ENCODE results near the gene USF3. TPM values are rescaled to one million over a fixed set of nuclear protein-coding genes. Genes with fewer than 3 reads are reported as not detected.

The USF3 gene
- total RNA-seq, 8 experiments from 2014 or later = 8.2 to 16.8 (median 9.7) TPM

DNA sequence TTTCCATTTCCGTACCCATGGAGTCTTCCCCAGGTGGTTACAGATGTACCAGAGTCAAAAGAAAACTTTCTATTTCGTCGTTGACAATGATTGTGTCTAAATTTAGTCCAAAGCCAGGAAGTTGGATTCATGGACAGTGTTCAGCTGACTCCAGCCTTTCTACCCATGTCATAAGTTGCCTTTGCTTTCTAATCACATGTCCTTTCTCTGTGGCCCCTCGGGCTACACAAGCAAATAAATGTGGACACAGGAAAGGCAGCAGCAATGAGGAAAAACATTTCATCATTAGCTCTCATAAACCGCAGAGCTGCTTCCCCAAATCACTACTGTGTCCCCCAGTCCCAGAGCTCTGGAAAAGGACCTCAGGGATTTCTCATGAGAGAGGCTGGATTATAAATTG, 82.0 kb downstream of the USF3 start:
- ATAC-seq (replicated peaks in 6 of 8) = peak in 1 of 8 experiments; percentile 43
- no peak overlapping the region for H3K27ac ChIP-seq
- in situ Hi-C loops (cut with MboI; ENCODE audit: low pct_unique_long_range_greater_than_20kb in 2 of 9, low sequenced_read_pairs in 9 of 9, unreplicated experiment in 9 of 9) = no loop called here

DNA sequence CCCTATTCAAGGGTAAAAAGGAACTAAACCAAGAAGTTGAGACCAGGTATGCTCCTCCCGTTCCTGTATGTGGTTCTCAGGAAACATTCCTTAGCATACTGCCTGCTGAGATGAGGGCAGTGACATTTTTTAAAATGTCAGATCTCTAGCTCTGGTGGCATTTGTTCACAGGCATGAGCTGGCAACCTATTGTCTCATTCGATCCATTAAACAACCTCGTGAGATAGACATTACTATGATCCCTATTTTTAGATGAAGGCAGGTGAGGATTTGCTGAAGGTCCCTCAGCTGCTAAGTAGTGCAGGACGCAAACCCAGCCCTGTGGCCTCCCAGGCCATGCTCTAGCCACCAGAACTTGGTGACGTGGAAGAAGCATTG, 89.2 kb downstream of the USF3 start:
- in situ Hi-C loops (cut with MboI; ENCODE audit: low pct_unique_long_range_greater_than_20kb in 2 of 9, low sequenced_read_pairs in 9 of 9, unreplicated experiment in 9 of 9) = no loop called here
- no peak overlapping the region for H3K27ac ChIP-seq
- WGBS, 10 experiments = 0 to 100% (median 69%) methylated on average over 1 to 3 of the region's 5 CpGs; no CpG with 5 or more reads in 2 of the 10 experiments
- H3K4me3 ChIP-seq = no peak overlapping the region
- no peak for ATAC-seq (replicated peaks in 6 of 8)
- H3K4me1 ChIP-seq (replicated peaks in 1 of 2) = no peaks in the 10 kb centered on the region

More for the DNA sequence above, 82.0 kb downstream of the USF3 start:
- 19 to 90% (median 63%) methylated on average over 1 to 5 of the region's 5 CpGs; no CpG with 5 or more reads in 1 of the 10 experiments for WGBS, 10 experiments
- Histone ChIP-seq H3K4me1 (replicated peaks in 1 of 2) (no peaks in the 10 kb centered on the region), H3K4me3 (no peak overlapping the region)

DNA sequence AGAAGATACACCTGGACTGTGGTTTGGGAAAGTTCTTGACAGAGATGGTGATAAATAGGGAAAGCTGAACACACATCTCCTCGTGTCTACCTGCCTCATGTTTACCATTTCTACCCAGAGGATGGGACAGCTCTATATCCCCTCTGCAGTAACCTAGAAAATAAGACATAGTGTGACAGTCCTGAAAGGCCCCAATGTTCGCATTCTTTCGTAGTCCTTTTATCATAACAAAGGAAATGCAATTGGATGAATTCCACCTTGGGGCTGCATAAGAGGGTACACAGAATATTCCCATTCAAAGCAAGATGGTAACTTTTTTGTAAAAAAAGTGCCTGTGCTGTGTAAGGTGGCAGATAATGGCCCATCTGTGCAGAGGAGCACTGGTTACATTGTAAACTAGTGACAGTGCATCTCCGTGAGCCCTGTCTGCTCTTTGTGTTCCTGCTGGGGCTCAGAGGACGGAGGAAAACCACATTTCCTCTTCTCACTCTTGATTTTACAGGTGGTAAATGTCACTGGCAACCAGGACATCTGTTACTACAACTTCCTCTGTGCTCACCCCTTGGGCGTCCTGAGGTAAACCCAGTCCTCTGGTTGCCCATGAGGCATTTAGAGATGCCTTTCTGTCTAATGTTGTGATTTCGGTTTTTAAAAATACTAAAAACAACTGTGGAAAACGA, 89.8 kb downstream of the USF3 start:
- in situ Hi-C loops (cut with MboI; ENCODE audit: low pct_unique_long_range_greater_than_20kb in 2 of 9, low sequenced_read_pairs in 9 of 9, unreplicated experiment in 9 of 9) = no loop called here
- Histone ChIP-seq H3K4me3 (no peak overlapping the region), H3K4me1 (replicated peaks in 1 of 2) (no peaks in the 10 kb centered on the region), H3K27ac (no peak overlapping the region)
- ATAC-seq (replicated peaks in 6 of 8) = peak in 1 of 8 experiments; percentile 16
- WGBS, 10 experiments = 13 to 80% (median 48%) methylated on average over 1 to 5 of the region's 8 CpGs; no CpG with 5 or more reads in 1 of the 10 experiments

DNA sequence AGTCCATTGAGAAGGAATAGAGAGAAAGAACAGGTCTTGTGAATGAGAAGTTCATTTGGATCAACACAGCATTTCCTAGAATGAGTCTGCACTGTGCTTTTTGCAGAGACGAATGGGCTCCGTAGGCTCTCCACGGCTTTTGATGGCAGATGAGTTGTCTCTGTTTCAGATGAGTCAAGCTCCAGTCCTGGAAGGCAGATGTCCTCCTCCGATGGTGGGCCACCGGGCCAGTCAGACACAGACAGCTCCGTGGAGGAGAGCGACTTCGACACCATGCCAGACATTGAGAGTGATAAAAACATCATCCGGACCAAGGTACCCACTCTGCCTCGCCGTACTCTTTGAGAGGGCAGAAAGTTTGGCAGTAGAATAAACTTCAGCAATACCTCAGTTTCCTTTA, 93.6 kb downstream of the USF3 start:
- 22 to 100% (median 81%) methylated on average over 1 to 10 of the region's 11 CpGs; no CpG with 5 or more reads in 2 of the 10 experiments for WGBS, 10 experiments
- Histone ChIP-seq H3K4me3 (no peak overlapping the region), H3K4me1 (replicated peaks in 1 of 2) (no peaks in the 10 kb centered on the region), H3K27ac (no peak overlapping the region)
- in situ Hi-C loops (cut with MboI; ENCODE audit: low pct_unique_long_range_greater_than_20kb in 2 of 9, low sequenced_read_pairs in 9 of 9, unreplicated experiment in 9 of 9) = no loop called here
- ATAC-seq (replicated peaks in 6 of 8) = no peak

DNA sequence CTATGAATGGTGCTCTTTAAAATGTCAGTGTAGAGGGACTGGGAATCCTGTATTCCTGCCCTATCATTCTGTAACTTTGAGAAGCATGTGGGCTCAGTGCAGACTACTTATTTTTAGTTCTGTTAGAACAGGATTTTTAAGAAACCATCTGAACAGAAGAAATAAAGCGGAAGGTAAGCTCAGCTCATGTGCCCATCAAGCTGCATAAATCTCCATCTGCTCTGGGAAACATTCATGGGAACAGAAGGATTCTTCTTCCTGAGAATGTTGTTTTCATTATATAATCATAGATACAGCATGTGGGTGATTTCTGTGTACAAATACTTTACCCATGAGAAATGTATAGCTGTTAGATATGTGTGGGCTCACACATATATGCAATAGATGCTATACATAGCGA, 94.2 kb downstream of the USF3 start:
- no peaks in the 10 kb centered on the region for H3K4me1 ChIP-seq (replicated peaks in 1 of 2)
- in situ Hi-C loops (cut with MboI; ENCODE audit: low pct_unique_long_range_greater_than_20kb in 2 of 9, low sequenced_read_pairs in 9 of 9, unreplicated experiment in 9 of 9) = no loop called here
- ATAC-seq (replicated peaks in 6 of 8) = no peak
- no peak overlapping the region for H3K27ac ChIP-seq
- 0 to 100% (median 71%) methylated on average over 1 to 2 of the region's 2 CpGs; no CpG with 5 or more reads in 1 of the 10 experiments for WGBS, 10 experiments
- no peak overlapping the region for H3K4me3 ChIP-seq

DNA sequence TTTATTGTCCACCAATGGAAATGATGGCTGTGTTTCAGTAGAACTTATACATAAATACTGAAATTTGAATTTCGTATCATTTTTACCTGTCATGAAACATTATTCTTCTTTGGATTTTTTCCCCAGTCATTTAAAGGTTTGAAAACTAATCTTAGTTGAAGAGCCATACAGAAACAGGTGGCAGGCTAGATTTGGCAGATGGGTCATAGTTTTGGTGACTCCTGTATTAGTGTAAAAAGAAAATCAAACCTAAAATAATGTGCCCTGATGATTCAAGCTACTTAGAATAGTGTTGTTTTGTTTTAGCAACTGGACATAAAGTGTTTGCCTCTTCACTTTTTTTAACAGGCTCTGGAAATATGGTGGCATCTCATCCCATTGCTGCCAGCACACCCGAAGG, 95.2 kb downstream of the USF3 start:
- H3K27ac ChIP-seq = no peak overlapping the region
- no peaks in the 10 kb centered on the region for H3K4me1 ChIP-seq (replicated peaks in 1 of 2)
- 0 to 88% (median 67%) methylated on average over 1 to 2 of the region's 2 CpGs; no CpG with 5 or more reads in 2 of the 10 experiments for WGBS, 10 experiments

DNA sequence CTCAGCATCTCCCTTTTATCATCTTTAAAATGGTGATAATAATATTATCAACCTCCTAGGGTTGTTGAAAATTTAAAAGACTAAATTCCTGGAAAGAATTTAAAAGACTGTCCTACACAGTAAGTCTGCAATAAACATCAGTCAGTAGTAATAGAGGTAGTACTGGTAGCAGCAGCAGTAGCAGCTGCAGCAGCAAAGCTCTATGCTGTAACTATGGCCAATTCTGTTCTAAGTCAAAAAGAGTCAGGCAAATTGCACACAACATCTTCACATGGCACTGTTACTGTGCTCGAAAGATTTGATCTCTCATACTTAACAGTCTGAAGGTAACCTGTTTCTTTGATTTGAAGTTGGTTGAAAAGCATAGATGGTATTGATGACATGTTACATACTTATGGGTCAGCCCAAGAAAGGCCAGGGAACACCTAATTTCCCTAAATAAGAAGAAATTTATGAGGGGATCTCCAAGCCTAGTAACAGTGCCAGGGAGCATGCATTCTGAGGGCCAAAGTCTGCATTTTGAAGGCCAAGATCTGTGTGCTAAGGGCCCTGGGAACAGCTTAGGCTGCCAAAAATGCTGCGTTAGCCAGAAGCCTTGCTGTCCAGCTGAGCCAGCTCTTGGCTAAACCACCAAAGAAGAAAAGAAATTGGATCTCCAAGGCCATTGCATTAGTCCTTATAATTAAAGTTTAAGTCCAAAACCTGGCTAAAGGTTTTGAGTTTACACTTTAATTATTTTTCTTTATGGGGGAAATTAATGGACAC, 95.8 kb downstream of the USF3 start:
- Histone ChIP-seq H3K4me3 (no peak overlapping the region), H3K27ac (no peak overlapping the region), H3K4me1 (replicated peaks in 1 of 2) (no peaks in the 10 kb centered on the region)
- in situ Hi-C loops (cut with MboI; ENCODE audit: low pct_unique_long_range_greater_than_20kb in 2 of 9, low sequenced_read_pairs in 9 of 9, unreplicated experiment in 9 of 9) = no loop called here
- ATAC-seq (replicated peaks in 6 of 8) = no peak
- WGBS, 10 experiments = 0 to 93% (median 75%) methylated on average over 1 to 2 of the region's 2 CpGs; no CpG with 5 or more reads in 1 of the 10 experiments

More for the DNA sequence above, 95.2 kb downstream of the USF3 start:
- H3K4me3 ChIP-seq = no peak overlapping the region
- ATAC-seq (replicated peaks in 6 of 8) = no peak
- in situ Hi-C loops (cut with MboI; ENCODE audit: low pct_unique_long_range_greater_than_20kb in 2 of 9, low sequenced_read_pairs in 9 of 9, unreplicated experiment in 9 of 9) = no loop called here

Other genes with a start within 250 kb of the USF3 start
- 10 to 100 TPM in 5 of 8 experiments, 1 to 10 TPM in 3; 6.5 to 22.0 (median 16.8) TPM for gene SPICE1, start 181.5 kb downstream of the USF3 start, total RNA-seq
- 1 to 10 TPM in 2 of 8 experiments, under 1 TPM in 4, not detected in 2; 0.33 to 6.1 (median 0.66) TPM for gene SIDT1, start 164.1 kb downstream of the USF3 start, total RNA-seq
- 100 to 1,000 TPM in 3 of 8 experiments, 10 to 100 TPM in 5; 34.0 to 108 (median 72.5) TPM for gene NAA50, start 49.6 kb upstream of the USF3 start, total RNA-seq
- 100 to 1,000 TPM in 3 of 8 experiments, 10 to 100 TPM in 5; 48.9 to 129 (median 94.7) TPM for gene ATP6V1A, start 50.4 kb upstream of the USF3 start, total RNA-seq
- 1 to 10 TPM in 7 of 8 experiments, under 1 TPM in 1; 0.45 to 6.1 (median 2.6) TPM for gene GRAMD1C, start 142.1 kb upstream of the USF3 start, total RNA-seq

All from motor neuron (in vitro differentiated cells).